HEK293 (cell line): ENCODE measurements around the gene PIK3R2.

Experiments used
- CTCF ChIA-PET: fragments of 350-600 bp; formaldehyde crosslinking; extraction: SDS; loops from one replicate; lab custom pipeline; 2021; ENCODE audit warnings: antibody characterized with exemption; lab: Yijun Ruan, JAX
- POLR2A ChIA-PET: fragments of 300-600 bp; formaldehyde crosslinking; extraction: SDS; loops from one replicate; lab custom pipeline; 2020; ENCODE audit warnings: antibody characterized with exemption, inconsistent platforms; lab: Yijun Ruan, JAX
- H3K27ac ChIP-seq: fragments of 200-500 bp; sonication (Bioruptor generic); 2 replicates; pipeline ENCODE4 v1.5.1; 2014; ENCODE audit warnings: low read depth, low read length, control low read depth, inconsistent platforms; ENCODE audit errors: extremely low read depth
- H3K36me3 ChIP-seq, 2 experiments: fragments of 200-500 bp in 1 of 2; sonication (Bioruptor generic) in 1 of 2; 1 replicate in 1 of 2; 2 replicates in 1 of 2; pipeline ENCODE4 v1.5.1; 2014 to 2017; ENCODE audit warnings: inconsistent platforms in 2 of 2, low read length in 2 of 2; ENCODE audit not compliant: control insufficient read depth in 2 of 2, insufficient read depth in 1 of 2
- H3K4me1 ChIP-seq: fragments of 200-500 bp; sonication (Bioruptor generic); 2 replicates; pipeline ENCODE4 v1.5.1; 2014; ENCODE audit warnings: mild to moderate bottlenecking, low read length, inconsistent platforms; ENCODE audit not compliant: control insufficient read depth, insufficient read depth
- H3K4me3 ChIP-seq: 2 replicates; pipeline ENCODE4 v1.5.1; 2011; ENCODE audit warnings: low read depth, mild to moderate bottlenecking, control low read depth, low read length, moderate library complexity
- H3K9me3 ChIP-seq: fragments of 200-500 bp; sonication (Bioruptor generic); 2 replicates; pipeline ENCODE4 v1.5.1; 2014; ENCODE audit warnings: low read depth, low read length, inconsistent platforms; ENCODE audit not compliant: control insufficient read depth, insufficient read depth
- ELK4 ChIP-seq: IDR thresholded peaks from 2 replicates; pipeline ENCODE4 v1.6.1; 2011; ENCODE audit warnings: mild to moderate bottlenecking, low read depth, low read length, borderline replicate concordance
- HOXA7 ChIP-seq: sonication (generic); formaldehyde crosslinking; IDR thresholded peaks from 2 replicates; pipeline ENCODE4 v1.8.1; 2022; ENCODE audit warnings: missing genetic modification reagents, borderline replicate concordance
- KLF10 ChIP-seq: fragments of 450-650 bp; IDR thresholded peaks from 2 replicates; pipeline ENCODE4 v1.5.1; 2018; ENCODE audit warnings: missing biosample characterization, mild to moderate bottlenecking, missing genetic modification characterization
- KLF9 ChIP-seq: fragments of 450-650 bp; formaldehyde crosslinking; IDR thresholded peaks from 2 replicates; pipeline ENCODE4 v1.5.1; 2016; ENCODE audit warnings: missing biosample characterization, missing genetic modification characterization, low read depth
- MZF1 ChIP-seq: fragments of 450-650 bp; formaldehyde crosslinking; IDR thresholded peaks from 2 replicates; pipeline ENCODE4 v1.5.1; 2017; ENCODE audit warnings: missing biosample characterization, missing genetic modification characterization, borderline replicate concordance
- PRDM1 ChIP-seq: fragments of 450-650 bp; formaldehyde crosslinking; IDR thresholded peaks from 2 replicates; pipeline ENCODE4; 2016; ENCODE audit warnings: missing biosample characterization, missing genetic modification characterization
- PRDM2 ChIP-seq: fragments of 450-650 bp; formaldehyde crosslinking; IDR thresholded peaks from 2 replicates; pipeline ENCODE4 v1.5.1; 2016; ENCODE audit warnings: missing biosample characterization, missing genetic modification characterization, borderline replicate concordance
- WT1 ChIP-seq: fragments of 450-650 bp; formaldehyde crosslinking; IDR thresholded peaks from 2 replicates; pipeline ENCODE4 v1.5.1; 2016; ENCODE audit warnings: missing biosample characterization, missing genetic modification characterization
- ZBTB48 ChIP-seq: fragments of 450-650 bp; formaldehyde crosslinking; IDR thresholded peaks from 2 replicates; pipeline ENCODE4 v1.5.1; 2016; ENCODE audit warnings: missing biosample characterization, missing genetic modification characterization
- ZEB2 ChIP-seq: fragments of 450-650 bp; formaldehyde crosslinking; IDR thresholded peaks from 2 replicates; pipeline ENCODE4 v1.5.1; 2016; ENCODE audit warnings: missing biosample characterization, missing genetic modification characterization
- ZFP37 ChIP-seq: fragments of 450-650 bp; formaldehyde crosslinking; IDR thresholded peaks from 2 replicates; pipeline ENCODE4 v1.5.1; 2016; ENCODE audit warnings: missing biosample characterization, missing genetic modification characterization
- ZNF366 ChIP-seq: fragments of 450-650 bp; formaldehyde crosslinking; conservative IDR thresholded peaks from 2 replicates; pipeline ENCODE4 v1.5.1; 2016; ENCODE audit warnings: missing biosample characterization, missing genetic modification characterization
- ZNF544 ChIP-seq: fragments of 450-650 bp; formaldehyde crosslinking; IDR thresholded peaks from 2 replicates; pipeline ENCODE4 v1.5.0; 2017; ENCODE audit warnings: missing biosample characterization, missing genetic modification characterization
- ZNF600 ChIP-seq: fragments of 450-650 bp; formaldehyde crosslinking; IDR thresholded peaks from 2 replicates; pipeline ENCODE4 v1.5.1; 2016; ENCODE audit warnings: missing biosample characterization, missing genetic modification characterization
- ZNF629 ChIP-seq: fragments of 450-650 bp; formaldehyde crosslinking; IDR thresholded peaks from 2 replicates; pipeline ENCODE4 v1.5.1; 2017; ENCODE audit warnings: missing biosample characterization, missing genetic modification characterization
- ZXDB ChIP-seq: fragments of 450-650 bp; formaldehyde crosslinking; IDR thresholded peaks from 2 replicates; pipeline ENCODE4 v1.5.1; 2016; ENCODE audit warnings: missing biosample characterization, missing genetic modification characterization
- TF ChIP-seq, protein P1 (sequence below): fragments of 450-650 bp; formaldehyde crosslinking; IDR thresholded peaks from 2 replicates; pipeline ENCODE4 v1.5.1; 2016; ENCODE audit warnings: missing biosample characterization, missing genetic modification characterization, low read depth
- TF ChIP-seq, protein P2 (sequence below): fragments of 450-650 bp; IDR thresholded peaks from 2 replicates; pipeline ENCODE4 v1.5.1; 2018; ENCODE audit warnings: missing biosample characterization, mild to moderate bottlenecking, missing genetic modification characterization
- TF ChIP-seq, protein P3 (sequence below): fragments of 450-650 bp; formaldehyde crosslinking; IDR thresholded peaks from 2 replicates; pipeline ENCODE4 v1.5.1; 2016; ENCODE audit warnings: missing biosample characterization, missing genetic modification characterization, borderline replicate concordance
- TF ChIP-seq, protein P4 (sequence below): fragments of 450-650 bp; formaldehyde crosslinking; IDR thresholded peaks from 2 replicates; pipeline ENCODE4 v1.5.1; 2016; ENCODE audit warnings: missing biosample characterization, missing genetic modification characterization

Gene PIK3R2

DNA sequence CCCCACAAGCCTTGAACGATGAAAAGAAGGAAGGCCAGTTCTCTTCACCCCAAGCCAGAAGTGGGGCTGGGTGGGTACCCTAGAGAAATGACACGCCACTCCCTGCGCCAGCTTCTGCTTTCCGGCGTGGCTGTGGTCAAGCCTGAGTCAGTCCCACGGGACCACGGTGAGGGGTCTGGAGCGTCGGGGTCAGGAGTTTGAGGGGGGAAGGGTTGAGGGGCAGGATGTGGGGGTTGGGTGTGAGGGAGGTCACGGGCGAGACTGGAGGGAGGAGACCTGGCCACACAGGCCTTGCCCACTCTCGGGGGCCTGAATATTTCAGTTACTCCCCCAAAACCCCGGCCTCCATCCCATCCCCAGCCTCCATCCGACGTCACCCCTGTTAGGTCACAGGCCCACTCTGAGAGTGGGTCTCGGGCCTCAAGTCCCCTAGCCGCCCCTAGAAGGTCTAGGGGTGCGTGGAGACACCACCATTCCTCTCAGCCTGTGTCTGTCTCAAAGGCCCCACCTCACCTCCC lies 20.1 kb downstream of the PIK3R2 start (continued):
- TF ChIP-seq MZF1 (tag by site-specific recombination): no peak

DNA sequence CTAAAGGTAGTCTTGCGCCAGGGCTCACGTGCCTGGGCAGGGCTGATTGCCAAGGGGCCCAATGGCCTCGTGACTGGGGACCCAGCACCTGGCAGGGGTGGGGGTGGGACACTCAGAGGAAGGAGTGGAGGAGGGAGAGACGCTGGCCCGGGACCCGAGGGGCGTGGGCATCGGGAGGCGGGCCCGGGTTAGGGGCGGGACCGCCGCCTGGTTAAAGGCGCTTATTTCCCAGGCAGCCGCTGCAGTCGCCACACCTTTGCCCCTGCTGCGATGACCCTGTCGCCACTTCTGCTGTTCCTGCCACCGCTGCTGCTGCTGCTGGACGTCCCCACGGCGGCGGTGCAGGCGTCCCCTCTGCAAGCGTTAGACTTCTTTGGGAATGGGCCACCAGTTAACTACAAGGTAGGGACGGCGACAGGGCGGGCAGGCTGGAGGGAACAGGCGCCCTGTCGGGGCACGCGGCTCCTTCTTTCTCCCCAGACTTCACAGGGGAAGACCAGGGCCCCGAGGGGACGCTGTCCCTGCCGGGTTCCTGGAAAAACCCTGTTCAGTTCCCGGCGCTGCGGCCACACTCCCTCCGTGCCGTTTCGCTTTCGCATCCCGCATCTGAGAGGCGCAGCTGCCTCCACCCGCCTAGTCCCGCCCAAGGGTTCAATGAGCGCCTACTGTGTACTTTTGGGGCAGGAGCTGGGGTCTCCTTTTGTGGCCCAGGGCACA lies 20.8 kb downstream of the PIK3R2 start, which contains the start of gene IFI30:
Gene IFI30 (plus strand): TSS at position 242 of the 717 bp plus-strand sequence. CDS start 29 bp downstream, at position 271.
- Histone ChIP-seq H3K4me3 (peak within 1 kb of the TSS; percentile 33), H3K36me3 (peaks cover 0 to 25% of the 10 kb centered on the region in 2 experiments; a peak in 2 of 3 replicates), H3K27ac (no peak within 1 kb of the TSS; the same call in 1 of the 2 replicates), H3K9me3 (no peaks in the 10 kb centered on the region), H3K4me1 (no peaks in the 10 kb centered on the region)
- ChIA-PET POLR2A (interaction anchor here (0.8 kb wide), 1 partner anchor 19 kb away, joined by 3 read pairs; the partner anchor contains the start of gene MPV17L2), CTCF (interaction anchor here (0.5 to 1.2 kb wide), 5 partner anchors 10 to 558 kb away, joined by 3 to 4 read pairs (median 3); no protein-coding TSS in a partner anchor)
- TF ChIP-seq ZFP37 (tag by site-specific recombination): peak; percentile 40; the same call in 1 of the 2 replicates
- peak; percentile 96 for TF ChIP-seq ZBTB48
- peak; percentile 94 for TF ChIP-seq KLF9 (tag by site-specific recombination)
- TF ChIP-seq, protein P1, sequence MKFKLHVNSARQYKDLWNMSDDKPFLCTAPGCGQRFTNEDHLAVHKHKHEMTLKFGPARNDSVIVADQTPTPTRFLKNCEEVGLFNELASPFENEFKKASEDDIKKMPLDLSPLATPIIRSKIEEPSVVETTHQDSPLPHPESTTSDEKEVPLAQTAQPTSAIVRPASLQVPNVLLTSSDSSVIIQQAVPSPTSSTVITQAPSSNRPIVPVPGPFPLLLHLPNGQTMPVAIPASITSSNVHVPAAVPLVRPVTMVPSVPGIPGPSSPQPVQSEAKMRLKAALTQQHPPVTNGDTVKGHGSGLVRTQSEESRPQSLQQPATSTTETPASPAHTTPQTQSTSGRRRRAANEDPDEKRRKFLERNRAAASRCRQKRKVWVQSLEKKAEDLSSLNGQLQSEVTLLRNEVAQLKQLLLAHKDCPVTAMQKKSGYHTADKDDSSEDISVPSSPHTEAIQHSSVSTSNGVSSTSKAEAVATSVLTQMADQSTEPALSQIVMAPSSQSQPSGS (tag by site-specific recombination): no peak
- no peak for TF ChIP-seq PRDM1 (tag by site-specific recombination)
- no peak for TF ChIP-seq ZNF544 (tag by site-specific recombination)
- TF ChIP-seq, protein P2, sequence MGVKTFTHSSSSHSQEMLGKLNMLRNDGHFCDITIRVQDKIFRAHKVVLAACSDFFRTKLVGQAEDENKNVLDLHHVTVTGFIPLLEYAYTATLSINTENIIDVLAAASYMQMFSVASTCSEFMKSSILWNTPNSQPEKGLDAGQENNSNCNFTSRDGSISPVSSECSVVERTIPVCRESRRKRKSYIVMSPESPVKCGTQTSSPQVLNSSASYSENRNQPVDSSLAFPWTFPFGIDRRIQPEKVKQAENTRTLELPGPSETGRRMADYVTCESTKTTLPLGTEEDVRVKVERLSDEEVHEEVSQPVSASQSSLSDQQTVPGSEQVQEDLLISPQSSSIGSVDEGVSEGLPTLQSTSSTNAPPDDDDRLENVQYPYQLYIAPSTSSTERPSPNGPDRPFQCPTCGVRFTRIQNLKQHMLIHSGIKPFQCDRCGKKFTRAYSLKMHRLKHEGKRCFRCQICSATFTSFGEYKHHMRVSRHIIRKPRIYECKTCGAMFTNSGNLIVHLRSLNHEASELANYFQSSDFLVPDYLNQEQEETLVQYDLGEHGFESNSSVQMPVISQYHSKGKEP: 0 out of 2 replicates have a peak, but pooled peaks have one; percentile 26
- TF ChIP-seq ZNF366: peak; percentile 84
- TF ChIP-seq ELK4: no peak
- peak; percentile 33; the same call in 1 of the 2 replicates for TF ChIP-seq WT1 (tag by site-specific recombination)
- no peak for TF ChIP-seq PRDM2 (tag by site-specific recombination)
- TF ChIP-seq HOXA7: no peak
- TF ChIP-seq ZXDB: peak; percentile 97
- peak; percentile 51; the same call in 1 of the 2 replicates for TF ChIP-seq KLF10 (tag by site-specific recombination)
- TF ChIP-seq, protein P3, sequence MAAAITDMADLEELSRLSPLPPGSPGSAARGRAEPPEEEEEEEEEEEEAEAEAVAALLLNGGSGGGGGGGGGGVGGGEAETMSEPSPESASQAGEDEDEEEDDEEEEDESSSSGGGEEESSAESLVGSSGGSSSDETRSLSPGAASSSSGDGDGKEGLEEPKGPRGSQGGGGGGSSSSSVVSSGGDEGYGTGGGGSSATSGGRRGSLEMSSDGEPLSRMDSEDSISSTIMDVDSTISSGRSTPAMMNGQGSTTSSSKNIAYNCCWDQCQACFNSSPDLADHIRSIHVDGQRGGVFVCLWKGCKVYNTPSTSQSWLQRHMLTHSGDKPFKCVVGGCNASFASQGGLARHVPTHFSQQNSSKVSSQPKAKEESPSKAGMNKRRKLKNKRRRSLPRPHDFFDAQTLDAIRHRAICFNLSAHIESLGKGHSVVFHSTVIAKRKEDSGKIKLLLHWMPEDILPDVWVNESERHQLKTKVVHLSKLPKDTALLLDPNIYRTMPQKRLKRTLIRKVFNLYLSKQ (tag by site-specific recombination): no peak
- TF ChIP-seq ZNF600 (tag by site-specific recombination): peak; percentile 56
- peak; percentile 63 for TF ChIP-seq ZEB2
- TF ChIP-seq, protein P4, sequence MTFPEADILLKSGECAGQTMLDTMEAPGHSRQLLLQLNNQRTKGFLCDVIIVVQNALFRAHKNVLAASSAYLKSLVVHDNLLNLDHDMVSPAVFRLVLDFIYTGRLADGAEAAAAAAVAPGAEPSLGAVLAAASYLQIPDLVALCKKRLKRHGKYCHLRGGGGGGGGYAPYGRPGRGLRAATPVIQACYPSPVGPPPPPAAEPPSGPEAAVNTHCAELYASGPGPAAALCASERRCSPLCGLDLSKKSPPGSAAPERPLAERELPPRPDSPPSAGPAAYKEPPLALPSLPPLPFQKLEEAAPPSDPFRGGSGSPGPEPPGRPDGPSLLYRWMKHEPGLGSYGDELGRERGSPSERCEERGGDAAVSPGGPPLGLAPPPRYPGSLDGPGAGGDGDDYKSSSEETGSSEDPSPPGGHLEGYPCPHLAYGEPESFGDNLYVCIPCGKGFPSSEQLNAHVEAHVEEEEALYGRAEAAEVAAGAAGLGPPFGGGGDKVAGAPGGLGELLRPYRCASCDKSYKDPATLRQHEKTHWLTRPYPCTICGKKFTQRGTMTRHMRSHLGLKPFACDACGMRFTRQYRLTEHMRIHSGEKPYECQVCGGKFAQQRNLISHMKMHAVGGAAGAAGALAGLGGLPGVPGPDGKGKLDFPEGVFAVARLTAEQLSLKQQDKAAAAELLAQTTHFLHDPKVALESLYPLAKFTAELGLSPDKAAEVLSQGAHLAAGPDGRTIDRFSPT: peak; percentile 73
- TF ChIP-seq ZNF629: peak; percentile 75; the same call in 1 of the 2 replicates
